Activated naive CD4-positive, alpha-beta T cell treated with anti-CD3 and anti-CD28 coated beads for 36 hours (primary cell): Measurements from ENCODE around the gene TPI1. TPM values are rescaled to one million over a fixed set of nuclear protein-coding genes. Genes with fewer than 3 reads are reported as not detected.
A peak's percentile ranks its signal among the peaks of the same experiment; 100 is the strongest.
"Not testable (repeated sequence)": the region's sequence is repeated elsewhere in the genome, so short reads cannot be mapped to it uniquely, and the experiment has no call there.

Experiments used
- CTCF ChIA-PET: fragments of 350-600 bp; sonication (Branson Sonifier 250); formaldehyde crosslinking; loops from one replicate; lab custom pipeline; 2021; ENCODE audit warnings: antibody characterized with exemption; lab: Charles Lee
- DNase-seq: peaks from one replicate; pipeline ENCODE4 v3.0.0-alpha.2; 2020
- H3K27ac Mint-ChIP-seq: one replicate; pipeline ENCODE4 v1.8.0; 2021; ENCODE audit warnings: mild to moderate bottlenecking, mixed read lengths
- H3K27me3 Mint-ChIP-seq: one replicate; pipeline ENCODE4 v1.8.0; 2021; ENCODE audit warnings: low read depth, mixed read lengths
- H3K36me3 Mint-ChIP-seq: one replicate; pipeline ENCODE4 v1.8.0; 2021; ENCODE audit warnings: low read depth, mixed read lengths
- H3K4me1 Mint-ChIP-seq: one replicate; pipeline ENCODE4 v1.8.0; 2021; ENCODE audit warnings: low read depth, mixed read lengths
- H3K4me3 Mint-ChIP-seq: one replicate; pipeline ENCODE4 v1.8.0; 2021; ENCODE audit warnings: mild to moderate bottlenecking, moderate library complexity, mixed read lengths
- H3K9me3 Mint-ChIP-seq: one replicate; pipeline ENCODE4 v1.8.0; 2021; ENCODE audit warnings: mixed read lengths
- intact Hi-C: fragments of 100-400 bp; cut with micrococcal nuclease; formaldehyde crosslinking; loops from one replicate; pipeline ENCODE4 v1.15.1; 2023
- total RNA-seq, 2 experiments: library from RNA; stranded (reverse); gene quantifications; one replicate each; pipeline ENCODE4 v1.2.3, GENCODE V29; 2021

The TPI1 gene
- total RNA-seq, 2 experiments from 2014 or later = 1,222 to 1,282 TPM

- Mint-ChIP-seq H3K27me3 (no peaks in the 10 kb centered on the region), H3K9me3 (no peaks in the 10 kb centered on the region), H3K27ac (peak overlapping the region; percentile 98), H3K36me3 (no peaks in the 10 kb centered on the region), H3K4me1 (peaks cover 16% of the 10 kb centered on the region), H3K4me3 (peak overlapping the region; percentile 90)
- CTCF ChIA-PET = interaction anchor here (0.6 to 2.9 kb wide), 21 partner anchors 9 to 275 kb away, joined by 3 to 33 read pairs (median 4); partner anchors contain the start of genes CDCA3, ENO2, LRRC23 and MLF2
- intact Hi-C loops = loop anchor here (1.0 kb wide), 13 partner anchors 13 to 298 kb away; partner anchors contain the start of genes COPS7A, EMG1, ENO2 and LPCAT3
- peak; percentile 100 for DNase-seq
Observed at GRCh38 chr12:6890789-6891645, 23.7 kb downstream of the TPI1 start.

- CTCF ChIA-PET = interaction anchor here (0.7 to 2.9 kb wide), 19 partner anchors 10 to 276 kb away, joined by 3 to 33 read pairs (median 5); partner anchors contain the start of genes CDCA3, ENO2, LRRC23 and MLF2
- Mint-ChIP-seq H3K4me3 (peak overlapping the region; percentile 90), H3K9me3 (no peaks in the 10 kb centered on the region), H3K27ac (peak overlapping the region; percentile 93), H3K4me1 (peaks cover 16% of the 10 kb centered on the region), H3K36me3 (no peaks in the 10 kb centered on the region), H3K27me3 (no peaks in the 10 kb centered on the region)
- peak; percentile 36 for DNase-seq
- intact Hi-C loops = loop anchor here (1.0 kb wide), 13 partner anchors 13 to 298 kb away; partner anchors contain the start of genes COPS7A, EMG1, ENO2 and LPCAT3
Observed at GRCh38 chr12:6891646-6892001, 24.3 kb downstream of the TPI1 start.

- H3K9me3 Mint-ChIP-seq, intact Hi-C loops, H3K27me3 Mint-ChIP-seq, H3K36me3 Mint-ChIP-seq, DNase-seq: not testable (repeated sequence)
- CTCF ChIA-PET = interaction anchor here (2.1 to 2.9 kb wide), 2 partner anchors 14 to 20 kb away, joined by 7 to 33 read pairs; partner anchors contain the start of gene SPSB2
- H3K4me1 Mint-ChIP-seq = peaks cover 16% of the 10 kb centered on the region
- peak overlapping the region; percentile 90 for H3K4me3 Mint-ChIP-seq
- H3K27ac Mint-ChIP-seq = peak overlapping the region; percentile 59
Observed at GRCh38 chr12:6892683-6893082, 25.4 kb downstream of the TPI1 start.

- Mint-ChIP-seq H3K9me3 (no peaks in the 10 kb centered on the region), H3K4me3 (no peak overlapping the region), H3K27ac (no peak overlapping the region), H3K27me3 (no peaks in the 10 kb centered on the region), H3K36me3 (no peaks in the 10 kb centered on the region), H3K4me1 (peaks cover 16% of the 10 kb centered on the region)
- CTCF ChIA-PET = interaction anchor here (0.9 kb wide), 1 partner anchor 13 kb away, joined by 4 read pairs; no protein-coding TSS in a partner anchor
- intact Hi-C loops = no loop called here
- no peak for DNase-seq
Observed at GRCh38 chr12:6894321-6894720, 27.0 kb downstream of the TPI1 start.

GRCh38 chr12:6896846-6897435 lies 29.6 kb downstream of the TPI1 start:
- CTCF ChIA-PET = interaction anchor here (0.6 to 1.7 kb wide), 3 partner anchors 12 to 331 kb away, joined by 3 to 4 read pairs (median 4); no protein-coding TSS in a partner anchor
- Mint-ChIP-seq H3K27me3 (no peaks in the 10 kb centered on the region), H3K27ac (no peak overlapping the region), H3K4me1 (peaks cover 9% of the 10 kb centered on the region), H3K4me3 (no peak overlapping the region), H3K9me3 (no peaks in the 10 kb centered on the region), H3K36me3 (no peaks in the 10 kb centered on the region)
- intact Hi-C loops = no loop called here
- no peak for DNase-seq

- H3K9me3 Mint-ChIP-seq = no peaks in the 10 kb centered on the region
- H3K4me1 Mint-ChIP-seq = peaks cover 5% of the 10 kb centered on the region
- no peak overlapping the region for H3K27ac Mint-ChIP-seq
- no peak overlapping the region for H3K4me3 Mint-ChIP-seq
- intact Hi-C loops = no loop called here
- no peaks in the 10 kb centered on the region for H3K36me3 Mint-ChIP-seq
- CTCF ChIA-PET = interaction anchor here (1.2 kb wide), 1 partner anchor 39 kb away, joined by 3 read pairs; no protein-coding TSS in a partner anchor
- H3K27me3 Mint-ChIP-seq = no peaks in the 10 kb centered on the region
- DNase-seq = no peak
Observed at GRCh38 chr12:6899427-6899826, 32.1 kb downstream of the TPI1 start.

- peak; percentile 45 for DNase-seq
- CTCF ChIA-PET = interaction anchor here (1.2 kb wide), 1 partner anchor 38 kb away, joined by 3 read pairs; no protein-coding TSS in a partner anchor
Observed at GRCh38 chr12:6899837-6900519, 32.6 kb downstream of the TPI1 start.

GRCh38 chr12:6902448-6902847 lies 35.1 kb downstream of the TPI1 start:
- Mint-ChIP-seq H3K4me1 (peaks cover 5% of the 10 kb centered on the region), H3K27me3 (no peaks in the 10 kb centered on the region), H3K4me3 (no peak overlapping the region), H3K36me3 (no peaks in the 10 kb centered on the region), H3K27ac (no peak overlapping the region), H3K9me3 (no peaks in the 10 kb centered on the region)
- CTCF ChIA-PET = interaction anchor here (1.0 to 1.5 kb wide), 4 partner anchors 11 to 33 kb away, joined by 3 to 4 read pairs (median 3); partner anchors contain the start of gene SPSB2
- DNase-seq = no peak
- intact Hi-C loops = no loop called here

More at GRCh38 chr12:6899837-6900519, 32.6 kb downstream of the TPI1 start:
- Mint-ChIP-seq H3K27me3 (no peaks in the 10 kb centered on the region), H3K4me3 (no peak overlapping the region), H3K36me3 (no peaks in the 10 kb centered on the region), H3K9me3 (no peaks in the 10 kb centered on the region), H3K27ac (no peak overlapping the region), H3K4me1 (peaks cover 5% of the 10 kb centered on the region)
- intact Hi-C loops = no loop called here

- H3K4me1 Mint-ChIP-seq = peaks cover 5% of the 10 kb centered on the region
- CTCF ChIA-PET = interaction anchor here (0.7 to 1.6 kb wide), 3 partner anchors 12 to 34 kb away, joined by 3 to 4 read pairs (median 4); partner anchors contain the start of gene SPSB2
- DNase-seq = no peak
- H3K4me3 Mint-ChIP-seq = no peak overlapping the region
- intact Hi-C loops = loop anchor here (1.0 to 2.0 kb wide), 7 partner anchors 11 to 286 kb away; partner anchors contain the start of genes C12orf57, ENO2, LPCAT3 and PEX5
- no peaks in the 10 kb centered on the region for H3K36me3 Mint-ChIP-seq
- H3K27me3 Mint-ChIP-seq = no peaks in the 10 kb centered on the region
- H3K9me3 Mint-ChIP-seq = no peaks in the 10 kb centered on the region
- no peak overlapping the region for H3K27ac Mint-ChIP-seq
Observed at GRCh38 chr12:6903722-6904121, 36.4 kb downstream of the TPI1 start.

- Mint-ChIP-seq H3K4me1 (peaks cover 3% of the 10 kb centered on the region), H3K4me3 (no peak within 1 kb of the TSS), H3K27me3 (no peaks in the 10 kb centered on the region), H3K36me3 (no peaks in the 10 kb centered on the region), H3K27ac (no peak within 1 kb of the TSS), H3K9me3 (no peaks in the 10 kb centered on the region)
- CTCF ChIA-PET = interaction anchor here (0.6 to 1.6 kb wide), 5 partner anchors 13 to 145 kb away, joined by 3 to 6 read pairs (median 4); partner anchors contain the start of gene SPSB2
- peak; percentile 99 for DNase-seq
- intact Hi-C loops = loop anchor here (1.0 to 2.0 kb wide), 7 partner anchors 10 to 285 kb away; partner anchors contain the start of genes C12orf57, ENO2, LPCAT3 and PEX5
Observed at GRCh38 chr12:6904280-6905276, 37.2 kb downstream of the TPI1 start, which contains the start of gene LRRC23. LRRC23 (plus strand) TSS chr12:6904822; CDS start chr12:6905634, 812 bp downstream.
